CD4-positive, alpha-beta T cell treated with Interleukin-6 for 4 hours (primary cell): ENCODE results near the gene DDX24.

Experiments used
- DNase-seq: peaks from one replicate; pipeline ENCODE4 v3.0.0-alpha.2; 2020; ENCODE audit warnings: mixed read lengths

Gene DDX24

DNA sequence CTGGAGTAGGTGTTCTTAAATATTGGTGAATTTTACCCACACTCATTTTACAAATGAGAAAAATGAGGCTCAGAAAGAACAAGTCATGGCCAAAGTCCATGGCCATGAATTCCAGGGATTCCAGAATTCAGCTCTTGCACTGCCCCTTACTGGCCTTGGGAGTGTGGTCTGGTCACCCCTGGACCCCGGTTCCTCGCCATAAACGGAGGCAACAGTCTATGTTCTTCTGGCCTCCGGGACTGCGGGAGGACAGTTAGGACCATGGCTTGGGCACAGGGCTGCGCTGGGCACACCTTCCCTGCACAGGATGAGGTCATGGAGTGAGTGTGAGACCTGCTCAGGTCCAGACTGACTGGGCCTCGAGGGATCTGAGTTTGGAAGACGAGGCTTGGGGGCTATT lies 77.0 kb downstream of the DDX24 start:
- no peak for DNase-seq

DNA sequence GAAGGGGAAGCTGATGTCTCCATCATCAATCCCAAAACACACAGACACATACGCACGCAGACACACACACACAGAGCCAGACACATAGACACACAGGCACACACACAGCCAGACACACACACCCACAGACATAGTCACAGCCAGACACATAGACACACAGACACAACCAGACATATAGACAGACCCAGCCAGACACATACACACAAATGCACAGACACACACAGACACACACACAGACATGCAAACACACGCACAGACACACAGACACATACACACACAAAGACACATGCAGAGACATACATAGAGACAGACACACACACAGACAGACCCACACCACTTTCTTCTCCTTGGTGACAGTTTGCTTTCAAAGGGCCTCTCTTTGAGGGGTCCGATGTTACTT lies 77.6 kb downstream of the DDX24 start:
- no peak for DNase-seq

DNA sequence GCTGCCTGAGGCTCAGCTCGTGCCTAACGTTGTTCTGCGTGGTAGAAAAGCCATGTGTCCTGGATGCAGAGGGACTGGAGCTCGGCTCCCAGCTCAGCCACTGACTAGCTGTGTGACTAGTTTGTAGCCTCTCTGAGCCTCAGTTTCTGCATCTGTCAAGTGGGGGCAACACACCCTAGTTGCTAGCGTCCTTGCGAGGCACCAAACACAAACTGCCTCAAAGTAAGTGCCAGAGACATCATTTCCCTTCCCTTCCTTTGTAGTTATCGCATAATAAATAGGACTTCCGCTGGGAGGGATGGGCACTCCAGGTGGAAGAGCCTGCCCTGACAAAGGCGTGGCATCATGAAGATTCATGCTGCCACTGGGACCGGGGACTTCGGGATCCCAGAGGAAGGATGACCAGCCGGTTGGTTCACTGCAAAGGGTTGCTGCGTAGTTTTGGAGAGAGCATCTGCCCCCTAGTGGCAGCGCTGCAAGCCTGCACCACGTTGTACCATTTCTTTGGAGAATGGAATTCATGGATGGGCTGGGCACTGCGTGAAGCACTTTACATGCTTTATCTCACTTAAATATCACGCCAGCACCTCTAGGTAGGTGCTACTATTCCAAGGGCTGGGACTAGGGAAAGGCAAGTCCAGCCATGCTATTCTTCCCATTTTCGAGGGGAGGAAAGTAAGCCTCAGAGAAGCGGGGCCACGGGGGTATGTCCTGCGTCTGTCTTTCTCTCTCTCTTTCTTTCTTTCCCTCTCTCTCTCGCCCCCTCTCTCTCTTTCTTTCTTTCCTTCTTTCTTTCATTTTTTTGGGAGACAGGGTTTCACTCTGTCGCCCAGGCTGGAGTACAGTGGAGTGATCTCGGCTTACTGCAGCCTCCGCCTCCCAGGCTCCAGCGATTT lies 79.3 kb downstream of the DDX24 start:
- peak; percentile 70 for DNase-seq

DNA sequence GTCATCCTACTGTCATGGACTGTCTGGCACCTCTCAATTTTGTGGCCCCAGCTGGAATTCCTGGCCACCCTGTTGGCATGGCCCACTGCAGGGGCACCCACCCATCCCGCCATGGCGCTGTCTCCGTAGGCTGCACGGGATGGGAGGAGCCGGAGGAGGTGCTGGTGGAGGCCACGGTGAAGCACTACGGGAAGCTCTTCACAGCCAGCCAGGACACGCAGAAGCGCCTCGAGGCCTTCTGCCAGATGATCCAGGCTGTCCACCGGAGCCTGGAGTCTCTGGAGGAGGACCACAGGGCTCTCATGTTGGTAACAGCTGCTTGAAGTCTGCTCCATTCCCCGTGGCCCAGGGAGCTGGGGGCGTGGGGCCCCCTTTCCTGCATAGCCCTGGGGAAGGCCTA lies 80.0 kb downstream of the DDX24 start:
- DNase-seq = no peak

DNA sequence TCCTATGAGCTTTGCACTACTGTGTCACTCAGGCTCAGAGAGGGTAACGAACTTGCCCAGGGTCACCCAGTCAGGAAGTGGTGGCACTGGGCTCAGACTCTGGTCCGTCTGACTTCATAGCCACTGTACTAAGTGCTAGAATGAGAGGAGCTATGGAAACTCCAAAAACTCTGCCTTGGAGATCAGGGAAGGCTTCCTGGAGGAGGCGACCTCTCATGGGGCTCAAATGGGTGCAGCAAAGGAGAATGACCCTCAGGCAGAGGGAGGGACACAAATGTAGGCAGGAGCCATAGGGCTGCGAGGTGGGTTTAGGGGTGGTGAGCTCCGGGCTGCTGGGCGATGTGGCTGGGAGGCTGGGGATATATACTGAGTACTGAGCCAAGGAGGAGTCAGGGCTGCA lies 80.7 kb downstream of the DDX24 start:
- DNase-seq = no peak

DNA sequence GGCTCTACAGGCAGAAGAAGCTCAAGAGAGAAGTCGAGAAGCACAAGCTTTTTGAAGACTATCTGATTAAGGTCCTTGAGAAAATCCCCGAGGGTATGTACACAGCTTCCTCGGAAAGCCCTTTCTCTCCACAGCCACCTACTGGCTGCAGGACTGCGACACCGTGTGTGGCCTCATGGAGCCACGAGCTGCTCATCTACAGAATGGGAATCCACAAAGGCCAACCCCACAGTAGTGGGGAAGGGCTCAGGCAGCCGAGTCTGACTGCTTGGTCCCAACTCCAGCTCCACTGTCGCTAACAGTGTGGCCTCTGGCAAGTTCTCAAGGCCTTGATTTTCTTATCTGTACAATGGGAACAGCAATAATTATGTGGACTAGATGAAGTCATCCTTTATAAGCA lies 81.4 kb downstream of the DDX24 start:
- DNase-seq = no peak

DNA sequence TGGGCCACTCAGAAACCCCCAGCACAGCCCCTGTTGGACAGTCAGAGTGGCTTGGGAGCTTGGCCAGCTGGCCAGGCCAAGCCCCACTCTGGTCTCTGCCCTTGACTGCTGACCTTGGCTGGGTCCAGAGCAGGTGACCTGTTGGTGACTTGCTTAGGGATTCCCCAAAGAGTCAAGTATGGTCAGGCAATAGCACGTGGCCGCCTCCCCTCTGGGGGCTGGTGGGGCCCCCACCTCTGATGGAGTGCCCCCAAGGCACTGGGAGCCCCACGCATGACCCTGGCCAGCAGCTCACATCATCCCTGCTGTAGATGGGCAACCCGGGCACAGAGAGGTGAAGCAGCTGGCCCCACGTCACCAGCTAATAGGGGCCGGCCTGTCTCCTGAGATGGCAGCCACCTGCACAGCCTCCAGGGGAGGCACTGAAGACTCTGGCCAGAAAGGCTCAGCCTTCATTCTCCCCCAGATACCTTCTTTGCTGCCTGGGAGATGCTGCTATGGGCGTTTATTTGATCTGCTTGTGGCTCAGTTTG lies 82.1 kb downstream of the DDX24 start:
- no peak for DNase-seq
